Keratinocyte (primary cell): ENCODE results near the gene DSE. TPM values are rescaled to one million over a fixed set of nuclear protein-coding genes. Genes with fewer than 3 reads are reported as not detected.
A peak's percentile ranks its signal among the peaks of the same experiment; 100 is the strongest.

ENCODE experiments used
- DNase-seq: peaks from one replicate; pipeline ENCODE4 v3.0.0-alpha.2; 2011; ENCODE audit warnings: low read depth, missing footprints, low spot score
- FAIRE-seq: peaks from 2 replicates; lab custom pipeline; 2011; peaks lifted over from hg19 to GRCh38; lab: Jason Lieb, UNC
- H2AFZ ChIP-seq: 2 replicates; pipeline ENCODE4 v1.6.0; 2012; ENCODE audit warnings: low read length, control low read depth, inconsistent platforms; ENCODE audit not compliant: control insufficient read depth
- H3K27ac ChIP-seq: 2 replicates; pipeline ENCODE4 v1.5.1; 2011; ENCODE audit warnings: low read length; ENCODE audit not compliant: control insufficient read depth, insufficient read depth
- H3K27me3 ChIP-seq: 3 replicates; pipeline ENCODE4 v1.6.0; 2011; ENCODE audit warnings: low read length; ENCODE audit not compliant: control insufficient read depth, insufficient read depth; ENCODE audit errors: extremely low read depth
- H3K36me3 ChIP-seq, 2 experiments: 2 replicates in 1 of 2; 3 replicates in 1 of 2; pipeline ENCODE4 v1.5.1; 2011; ENCODE audit warnings: low read length in 2 of 2, mild to moderate bottlenecking in 1 of 2; ENCODE audit not compliant: control insufficient read depth in 2 of 2, insufficient read depth in 2 of 2; ENCODE audit errors: extremely low read depth in 1 of 2
- H3K4me1 ChIP-seq: 3 replicates; pipeline ENCODE4 v1.5.1; 2011; ENCODE audit warnings: low read length; ENCODE audit not compliant: control insufficient read depth, insufficient read depth; ENCODE audit errors: extremely low read depth
- H3K4me2 ChIP-seq: 3 replicates; pipeline ENCODE4 v1.6.0; 2011; ENCODE audit warnings: low read depth, low read length; ENCODE audit not compliant: control insufficient read depth, insufficient read depth; ENCODE audit errors: extremely low read depth
- H3K4me3 ChIP-seq, 3 experiments: fragments of 200-600 bp in 1 of 3; sonication (generic) in 1 of 3; 2 replicates in 2 of 3; 3 replicates in 1 of 3; pipeline ENCODE4 v1.5.1; 2011 to 2016; ENCODE audit warnings: low read length in 3 of 3, mild to moderate bottlenecking in 3 of 3, control low read depth in 2 of 3, inconsistent platforms in 1 of 3, low read depth in 1 of 3, mixed read lengths in 1 of 3, mixed run types in 1 of 3, moderate library complexity in 1 of 3; ENCODE audit not compliant: control insufficient read depth in 2 of 3, insufficient read depth in 2 of 3; ENCODE audit errors: extremely low read depth in 1 of 3
- H3K79me2 ChIP-seq: 2 replicates; pipeline ENCODE4 v1.6.0; 2012; ENCODE audit warnings: low read length; ENCODE audit not compliant: control insufficient read depth, insufficient read depth
- H3K9ac ChIP-seq: 3 replicates; pipeline ENCODE4 v1.6.0; 2011; ENCODE audit warnings: low read length; ENCODE audit not compliant: control insufficient read depth, insufficient read depth; ENCODE audit errors: extremely low read depth
- H3K9me1 ChIP-seq: 3 replicates; pipeline ENCODE4 v1.6.0; 2011; ENCODE audit warnings: low read length; ENCODE audit not compliant: control insufficient read depth, insufficient read depth; ENCODE audit errors: extremely low read depth
- H3K9me3 ChIP-seq: 2 replicates; pipeline ENCODE4 v1.5.1; 2012; ENCODE audit warnings: low read depth, low read length; ENCODE audit not compliant: control insufficient read depth
- H4K20me1 ChIP-seq: 3 replicates; pipeline ENCODE4 v1.6.0; 2011; ENCODE audit warnings: low read length; ENCODE audit not compliant: control insufficient read depth, insufficient read depth; ENCODE audit errors: extremely low read depth
- EZH2 ChIP-seq: IDR thresholded peaks from one replicate; pipeline ENCODE4 v1.6.1; 2012; ENCODE audit warnings: inconsistent platforms, mild to moderate bottlenecking, low read length, moderate library complexity
- dilution Hi-C: fragments of 300-500 bp; cut with MboI; formaldehyde crosslinking; loops from one replicate; pipeline ENCODE4 v1.7.0; 2020; ENCODE audit warnings: low sequenced_read_pairs; ENCODE audit not compliant: extremely low pct_ligation_motif_present
- polyA plus RNA-seq, 5 experiments: library from polyadenylated mRNA; depleted of rRNA in 3 of 5; stranded (reverse) in 3 of 5; stranded (forward) in 1 of 5; unstranded in 1 of 5; fragments of >200 nt; gene quantifications; 1 replicate in 1 of 5; 2 replicates in 3 of 5; 3 replicates in 1 of 5; pipeline versions ENCODE4 v1.2.1 to v1.2.3, GENCODE V29; 2011 to 2012; ENCODE audit warnings: missing spikeins in 2 of 5, low read depth in 1 of 5, low replicate concordance in 1 of 5
- TF ChIP-seq, protein P1 (sequence below), 3 experiments: IDR thresholded peaks in 1 of 3; conservative IDR thresholded peaks in 1 of 3; optimal IDR thresholded peaks in 1 of 3; 2 replicates in 2 of 3; 3 replicates in 1 of 3; pipeline versions ENCODE3 to v1.5.1; 2011; ENCODE audit warnings: low read length in 3 of 3, mild to moderate bottlenecking in 3 of 3, moderate library complexity in 2 of 3, control low read depth in 1 of 3, inconsistent platforms in 1 of 3; ENCODE audit not compliant: insufficient read depth in 2 of 3; ENCODE audit errors: extremely low read depth in 1 of 3

The DSE gene
- polyA plus RNA-seq, 1 donor (not counting 4 experiments of a cell fraction or from before 2014, with no cell fraction given): 99.7 TPM

DNA sequence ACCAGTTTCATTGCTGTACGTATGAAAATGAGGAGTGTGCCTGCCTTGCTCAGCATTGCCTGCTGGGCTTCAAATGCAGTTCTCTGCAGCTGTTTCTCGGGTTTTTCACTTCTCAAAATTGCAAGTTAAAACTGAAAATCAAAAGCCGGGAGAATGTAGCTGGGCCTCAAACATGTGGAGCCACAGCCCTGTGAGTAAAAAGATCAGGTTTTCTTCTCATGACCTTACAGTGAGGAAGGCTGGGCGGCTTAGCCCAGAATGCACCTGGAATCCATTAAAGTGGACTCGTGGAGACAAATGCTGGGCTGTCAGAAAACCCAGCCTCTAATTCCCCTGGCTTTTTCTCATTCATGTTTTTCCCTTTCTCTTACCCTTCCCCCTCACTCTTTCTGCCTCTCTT, 34.4 kb downstream of the DSE start:
- H3K27me3 ChIP-seq: no peaks in the 10 kb centered on the region
- no peaks in the 10 kb centered on the region for H3K4me1 ChIP-seq
- FAIRE-seq (no peak), DNase-seq (no peak)
- no peaks in the 10 kb centered on the region for H4K20me1 ChIP-seq
- no peak overlapping the region for H3K9ac ChIP-seq
- TF ChIP-seq, protein P1, sequence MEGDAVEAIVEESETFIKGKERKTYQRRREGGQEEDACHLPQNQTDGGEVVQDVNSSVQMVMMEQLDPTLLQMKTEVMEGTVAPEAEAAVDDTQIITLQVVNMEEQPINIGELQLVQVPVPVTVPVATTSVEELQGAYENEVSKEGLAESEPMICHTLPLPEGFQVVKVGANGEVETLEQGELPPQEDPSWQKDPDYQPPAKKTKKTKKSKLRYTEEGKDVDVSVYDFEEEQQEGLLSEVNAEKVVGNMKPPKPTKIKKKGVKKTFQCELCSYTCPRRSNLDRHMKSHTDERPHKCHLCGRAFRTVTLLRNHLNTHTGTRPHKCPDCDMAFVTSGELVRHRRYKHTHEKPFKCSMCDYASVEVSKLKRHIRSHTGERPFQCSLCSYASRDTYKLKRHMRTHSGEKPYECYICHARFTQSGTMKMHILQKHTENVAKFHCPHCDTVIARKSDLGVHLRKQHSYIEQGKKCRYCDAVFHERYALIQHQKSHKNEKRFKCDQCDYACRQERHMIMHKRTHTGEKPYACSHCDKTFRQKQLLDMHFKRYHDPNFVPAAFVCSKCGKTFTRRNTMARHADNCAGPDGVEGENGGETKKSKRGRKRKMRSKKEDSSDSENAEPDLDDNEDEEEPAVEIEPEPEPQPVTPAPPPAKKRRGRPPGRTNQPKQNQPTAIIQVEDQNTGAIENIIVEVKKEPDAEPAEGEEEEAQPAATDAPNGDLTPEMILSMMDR (optimal IDR thresholded peaks at IDR 0.05 in 1 of 3, IDR thresholded peaks at IDR 0.05 in 1 of 3, conservative IDR thresholded peaks at IDR 0.05 in 1 of 3; ENCODE audit: extremely low read depth in 1 of 3, insufficient read depth in 2 of 3, low read length in 3 of 3): no peak
- no peak for TF ChIP-seq EZH2
- no peaks in the 10 kb centered on the region for H3K9me1 ChIP-seq
- H3K9me3 ChIP-seq: no peaks in the 10 kb centered on the region
- no peak overlapping the region for H3K27ac ChIP-seq
- no peak overlapping the region for H3K4me2 ChIP-seq
- H2AFZ ChIP-seq: no peak overlapping the region
- H3K36me3 ChIP-seq: peaks cover 6 to 15% of the 10 kb centered on the region in 2 experiments
- H3K79me2 ChIP-seq: peaks cover 88% of the 10 kb centered on the region
- dilution Hi-C loops: no loop called here
- H3K4me3 ChIP-seq: no peak overlapping the region

DNA sequence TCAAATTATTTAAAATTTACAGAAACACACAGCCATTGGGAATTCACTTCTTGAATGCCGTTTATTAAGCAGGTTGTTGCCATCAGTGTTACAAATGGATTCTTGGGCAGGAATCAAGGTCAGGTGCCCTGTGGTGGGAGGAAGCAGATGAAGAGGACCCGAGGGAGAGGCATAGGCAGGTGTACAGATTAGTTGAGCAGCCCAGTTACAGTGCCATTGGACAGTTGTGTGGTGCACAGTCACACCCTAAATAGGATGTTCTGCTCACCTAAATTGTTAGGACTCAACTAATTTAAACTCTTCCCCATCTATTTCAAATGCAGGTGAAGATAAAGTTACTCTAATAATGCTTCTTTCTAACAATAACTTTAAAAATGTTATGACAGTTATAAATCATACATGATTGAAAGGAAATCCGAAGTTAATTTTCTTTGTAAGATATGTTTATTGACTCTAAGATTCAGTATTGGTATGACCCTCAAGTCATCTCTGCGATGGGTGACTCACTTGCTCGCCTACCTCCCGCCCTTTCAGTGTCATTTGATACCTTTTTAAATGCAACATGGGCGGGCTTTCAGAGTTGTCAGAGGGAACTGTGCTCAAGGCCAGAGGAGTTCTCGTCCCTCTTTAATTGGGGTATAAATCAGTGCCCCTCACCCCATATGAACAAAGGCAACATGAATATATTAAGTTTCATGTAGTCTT, 35.1 kb downstream of the DSE start:
- no peak for DNase-seq
- no peak overlapping the region for H2AFZ ChIP-seq

More for the DNA sequence above, 35.1 kb downstream of the DSE start:
- peaks cover 6 to 15% of the 10 kb centered on the region in 2 experiments for H3K36me3 ChIP-seq
- TF ChIP-seq, protein P1 (optimal IDR thresholded peaks at IDR 0.05 in 1 of 3, IDR thresholded peaks at IDR 0.05 in 1 of 3, conservative IDR thresholded peaks at IDR 0.05 in 1 of 3; ENCODE audit: extremely low read depth in 1 of 3, insufficient read depth in 2 of 3, low read length in 3 of 3): no peak
- no peak for TF ChIP-seq EZH2
- no peaks in the 10 kb centered on the region for H3K9me1 ChIP-seq
- H3K79me2 ChIP-seq: peaks cover 84% of the 10 kb centered on the region
- H3K4me3 ChIP-seq: no peak overlapping the region
- peaks cover under 1% of the 10 kb centered on the region for H3K4me1 ChIP-seq
- H3K27me3 ChIP-seq: no peaks in the 10 kb centered on the region
- peak; percentile 9 for FAIRE-seq
- H3K27ac ChIP-seq: no peak overlapping the region
- dilution Hi-C loops: no loop called here
- H3K9ac ChIP-seq: no peak overlapping the region
- no peak overlapping the region for H3K4me2 ChIP-seq
- H3K9me3 ChIP-seq: no peaks in the 10 kb centered on the region
- H4K20me1 ChIP-seq: no peaks in the 10 kb centered on the region
